Endothelial cell of umbilical vein (primary cell): Measurements from ENCODE around the gene CLRN3. TPM values are rescaled to one million over a fixed set of nuclear protein-coding genes. Genes with fewer than 3 reads are reported as not detected.

Source experiments
- BruUV-seq: library from RNA; stranded (reverse); fragments of 400-500 nt; replicated peaks from 2 replicates; lab custom pipeline; 2021; lab: Mats Ljungman, UMichigan
- CTCF ChIA-PET: fragments of 300-600, 350-600 bp; sonication (Branson Sonifier 250); formaldehyde crosslinking; loops from one replicate; lab custom pipeline; 2021; ENCODE audit warnings: antibody characterized with exemption, inconsistent platforms; lab: Charles Lee
- POLR2A ChIA-PET: fragments of 300-600, 350-600 bp; sonication (Branson Sonifier 250); formaldehyde crosslinking; loops from one replicate; lab custom pipeline; 2021; ENCODE audit warnings: antibody characterized with exemption, inconsistent platforms; lab: Charles Lee
- DNase-seq: peaks from one replicate; pipeline ENCODE4 v3.0.0-alpha.2; 2011; ENCODE audit warnings: low read depth, low spot score
- FAIRE-seq: peaks from 2 replicates; lab custom pipeline; 2011; peaks lifted over from hg19 to GRCh38; lab: Jason Lieb, UNC
- H2AFZ ChIP-seq: 2 replicates; pipeline ENCODE4 v1.6.0; 2012; ENCODE audit warnings: low read depth, low read length, control low read depth, inconsistent platforms
- H3K27ac ChIP-seq: 2 replicates; pipeline ENCODE4 v1.5.1; 2011; ENCODE audit warnings: low read depth, mild to moderate bottlenecking, control low read depth, low read length, moderate library complexity; ENCODE audit not compliant: insufficient read depth
- H3K27me3 ChIP-seq, 2 experiments: 2 replicates each; pipeline versions ENCODE4 v1.6.0 to v1.6.1; 2011; ENCODE audit warnings: low read length in 2 of 2, mixed read lengths in 1 of 2; ENCODE audit not compliant: control insufficient read depth in 2 of 2, insufficient read depth in 2 of 2
- H3K36me3 ChIP-seq, 2 experiments: 2 replicates in 1 of 2; 3 replicates in 1 of 2; pipeline ENCODE4 v1.5.1; 2011; ENCODE audit warnings: low read length in 2 of 2, mild to moderate bottlenecking in 1 of 2, moderate library complexity in 1 of 2; ENCODE audit not compliant: control insufficient read depth in 2 of 2, insufficient read depth in 2 of 2; ENCODE audit errors: extremely low read depth in 1 of 2
- H3K4me1 ChIP-seq: 3 replicates; pipeline ENCODE4 v1.5.1; 2011; ENCODE audit warnings: mild to moderate bottlenecking, low read length; ENCODE audit not compliant: control insufficient read depth, insufficient read depth; ENCODE audit errors: extremely low read depth
- H3K4me2 ChIP-seq: 2 replicates; pipeline ENCODE4 v1.6.1; 2011; ENCODE audit warnings: low read length, control low read depth, mixed read lengths; ENCODE audit not compliant: insufficient read depth
- H3K4me3 ChIP-seq, 3 experiments: fragments of 200-600 bp in 1 of 3; sonication (generic), shearing (Covaris generic) in 1 of 3; replicated peaks in 1 of 3; 2 replicates each; pipeline ENCODE4 v1.5.1; 2011 to 2016; ENCODE audit warnings: control low read depth in 3 of 3, low read length in 3 of 3, mild to moderate bottlenecking in 2 of 3, inconsistent platforms in 1 of 3, low read depth in 1 of 3, moderate library complexity in 1 of 3; ENCODE audit not compliant: insufficient read depth in 1 of 3
- H3K79me2 ChIP-seq: 2 replicates; pipeline ENCODE4 v1.6.0; 2012; ENCODE audit warnings: low read length, inconsistent platforms; ENCODE audit not compliant: control insufficient read depth, insufficient read depth
- H3K9ac ChIP-seq: replicated peaks from 2 replicates; pipeline ENCODE3; 2011; ENCODE audit warnings: low read length, control low read depth; ENCODE audit not compliant: insufficient read depth; ENCODE audit errors: extremely low read depth
- H3K9me1 ChIP-seq: replicated peaks from 3 replicates; pipeline ENCODE4 v1.6.0; 2011; ENCODE audit warnings: mild to moderate bottlenecking, low read length; ENCODE audit not compliant: control insufficient read depth, insufficient read depth; ENCODE audit errors: extremely low read depth
- H3K9me3 ChIP-seq: replicated peaks from 2 replicates; pipeline ENCODE4 v1.5.1; 2012; ENCODE audit warnings: low read length, inconsistent platforms; ENCODE audit not compliant: control insufficient read depth, insufficient read depth
- H4K20me1 ChIP-seq: replicated peaks from 2 replicates; pipeline ENCODE3; 2011; ENCODE audit warnings: mild to moderate bottlenecking, low read length; ENCODE audit not compliant: control insufficient read depth, insufficient read depth; ENCODE audit errors: extremely low read depth
- EZH2 ChIP-seq: IDR thresholded peaks from 2 replicates; pipeline ENCODE4 v1.6.1; 2012; ENCODE audit warnings: borderline replicate concordance, low read depth, mild to moderate bottlenecking, moderate library complexity, low read length, inconsistent platforms; ENCODE audit not compliant: severe bottlenecking
- FOS ChIP-seq: IDR thresholded peaks from 2 replicates; pipeline ENCODE4 v1.6.1; 2011; ENCODE audit warnings: mild to moderate bottlenecking, low read length, moderate library complexity, borderline replicate concordance; ENCODE audit not compliant: insufficient read depth
- GATA2 ChIP-seq: IDR thresholded peaks from 2 replicates; pipeline ENCODE4 v1.7.0; 2011; ENCODE audit warnings: low read depth, mild to moderate bottlenecking, moderate library complexity, mixed read lengths, low read length; ENCODE audit not compliant: insufficient read length, insufficient read depth
- JUN ChIP-seq: IDR thresholded peaks from 2 replicates; pipeline ENCODE4 v1.6.1; 2011; ENCODE audit warnings: borderline replicate concordance, low read depth; ENCODE audit not compliant: insufficient read length, insufficient read depth
- MYC ChIP-seq: IDR thresholded peaks from one replicate; pipeline ENCODE4 v1.6.1; 2011; ENCODE audit warnings: mild to moderate bottlenecking, low read depth, low read length
- POLR2A ChIP-seq: IDR thresholded peaks from 2 replicates; pipeline ENCODE4 v1.6.1; 2012; ENCODE audit warnings: low read depth, mild to moderate bottlenecking, control low read depth, low read length
- POLR2AphosphoS5 ChIP-seq: IDR thresholded peaks from 2 replicates; pipeline ENCODE4 v1.6.1; 2012; ENCODE audit warnings: low read depth, mild to moderate bottlenecking, control low read depth, low read length, moderate library complexity; ENCODE audit not compliant: insufficient read depth
- dilution Hi-C: fragments of 300-500 bp; cut with MboI; formaldehyde crosslinking; loops from one replicate; pipeline ENCODE4 v1.15.0; 2019; ENCODE audit warnings: low sequenced_read_pairs; ENCODE audit not compliant: extremely low pct_ligation_motif_present
- intact Hi-C: fragments of 100-400 bp; cut with micrococcal nuclease; formaldehyde crosslinking; loops from one replicate; pipeline ENCODE4 v1.10.0; 2022
- polyA plus RNA-seq, 4 experiments: library from polyadenylated mRNA; depleted of rRNA in 3 of 4; stranded (reverse) in 3 of 4; unstranded in 1 of 4; fragments of >200 nt; gene quantifications; 2 replicates each; pipeline versions ENCODE4 v1.2.1 to v1.2.3, GENCODE V29; 2011 to 2012; ENCODE audit warnings: missing spikeins in 1 of 4
- total RNA-seq: library from RNA; stranded (reverse); gene quantifications from 2 replicates; pipeline ENCODE4 v1.2.3, GENCODE V29; 2021
- TF ChIP-seq, protein P1 (sequence below), 2 donors: IDR thresholded peaks; 1 replicate in 1 of 2; 2 replicates in 1 of 2; pipeline ENCODE4 v1.5.1; 2011; ENCODE audit warnings: low read length in 2 of 2, mild to moderate bottlenecking in 2 of 2, moderate library complexity in 2 of 2, control low read depth in 1 of 2, inconsistent platforms in 1 of 2, low read depth in 1 of 2; ENCODE audit not compliant: insufficient read depth in 1 of 2; ENCODE audit errors: extremely low read depth in 1 of 2
- TF ChIP-seq, protein P2 (sequence below): IDR thresholded peaks from 2 replicates; pipeline ENCODE4 v1.6.1; 2011; ENCODE audit not compliant: insufficient read depth, insufficient read length

CLRN3 gene
- total and polyA plus RNA-seq, 2 donors (not counting 3 experiments of a cell fraction or from before 2014, with no cell fraction given), result 0.07 TPM; not detected in 1

DNA sequence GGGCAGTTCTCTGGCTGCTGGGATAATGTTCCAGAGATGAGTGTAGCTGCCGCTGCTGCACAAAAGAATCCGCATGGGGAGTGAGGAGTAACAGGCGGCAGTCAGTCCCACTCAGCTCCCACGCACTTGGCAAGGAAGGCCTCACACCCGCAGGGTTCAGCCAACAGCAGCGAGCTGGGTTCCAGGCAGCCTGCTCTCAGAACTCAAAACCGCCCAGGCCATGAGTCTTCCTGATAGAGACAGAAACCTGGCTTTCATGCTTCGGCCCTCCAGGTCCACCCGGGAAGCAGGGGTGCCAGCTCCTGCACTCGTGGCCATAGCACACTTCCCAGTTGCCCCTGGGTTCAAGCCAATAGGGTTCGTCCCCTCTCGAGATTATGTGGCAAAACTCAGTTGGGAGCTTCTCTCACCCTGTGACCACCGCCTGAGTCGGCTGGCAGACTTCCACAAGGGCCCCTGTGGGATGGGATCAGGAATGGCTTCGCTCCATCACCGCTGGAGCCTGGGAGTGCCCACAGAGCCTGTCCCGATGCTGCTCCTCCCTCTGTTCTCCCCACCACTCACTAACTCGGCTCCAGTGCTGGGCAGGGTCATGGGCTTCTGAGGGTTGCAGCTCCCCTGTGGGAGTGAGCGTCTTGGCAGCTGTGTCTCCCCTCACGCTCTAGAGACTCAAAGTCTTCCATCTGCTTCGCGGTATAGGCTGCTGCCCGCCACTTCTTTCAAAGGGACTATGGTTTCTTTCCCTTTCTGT is 20.6 kb downstream of the CLRN3 start:
- ChIA-PET POLR2A (no interaction called here), CTCF (interaction anchor here (0.8 to 6.2 kb wide), 3 partner anchors 138 to 197 kb away, joined by 4 to 66 read pairs (median 4); no protein-coding TSS in a partner anchor)
- Histone ChIP-seq H3K27ac (no peak overlapping the region), H3K9me3 (no peaks in the 10 kb centered on the region), H3K36me3 (no peaks in the 10 kb centered on the region), H3K27me3 (peaks cover 7 to 20% of the 10 kb centered on the region in 2 experiments), H3K9ac (no peak overlapping the region), H3K4me1 (peaks cover 5% of the 10 kb centered on the region), H2AFZ (no peak overlapping the region), H3K4me3 (no peak overlapping the region), H4K20me1 (no peaks in the 10 kb centered on the region), H3K9me1 (no peaks in the 10 kb centered on the region), H3K79me2 (no peaks in the 10 kb centered on the region), H3K4me2 (no peak overlapping the region)
- no TSS peak for BruUV-seq
- dilution Hi-C loops (no loop called here), intact Hi-C loops (no loop called here)
- DNase-seq (no peak), FAIRE-seq (no peak)
- TF ChIP-seq POLR2A, result no peak
- TF ChIP-seq MYC, result no peak
- TF ChIP-seq GATA2, result no peak
- no peak for TF ChIP-seq EZH2
- no peak for TF ChIP-seq JUN
- TF ChIP-seq, protein P1, sequence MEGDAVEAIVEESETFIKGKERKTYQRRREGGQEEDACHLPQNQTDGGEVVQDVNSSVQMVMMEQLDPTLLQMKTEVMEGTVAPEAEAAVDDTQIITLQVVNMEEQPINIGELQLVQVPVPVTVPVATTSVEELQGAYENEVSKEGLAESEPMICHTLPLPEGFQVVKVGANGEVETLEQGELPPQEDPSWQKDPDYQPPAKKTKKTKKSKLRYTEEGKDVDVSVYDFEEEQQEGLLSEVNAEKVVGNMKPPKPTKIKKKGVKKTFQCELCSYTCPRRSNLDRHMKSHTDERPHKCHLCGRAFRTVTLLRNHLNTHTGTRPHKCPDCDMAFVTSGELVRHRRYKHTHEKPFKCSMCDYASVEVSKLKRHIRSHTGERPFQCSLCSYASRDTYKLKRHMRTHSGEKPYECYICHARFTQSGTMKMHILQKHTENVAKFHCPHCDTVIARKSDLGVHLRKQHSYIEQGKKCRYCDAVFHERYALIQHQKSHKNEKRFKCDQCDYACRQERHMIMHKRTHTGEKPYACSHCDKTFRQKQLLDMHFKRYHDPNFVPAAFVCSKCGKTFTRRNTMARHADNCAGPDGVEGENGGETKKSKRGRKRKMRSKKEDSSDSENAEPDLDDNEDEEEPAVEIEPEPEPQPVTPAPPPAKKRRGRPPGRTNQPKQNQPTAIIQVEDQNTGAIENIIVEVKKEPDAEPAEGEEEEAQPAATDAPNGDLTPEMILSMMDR (IDR thresholded peaks at IDR 0.05; ENCODE audit: extremely low read depth in 1 of 2, insufficient read depth in 1 of 2, low read depth in 1 of 2, low read length in 2 of 2), result no peak
- no peak for TF ChIP-seq FOS
- no peak for TF ChIP-seq POLR2AphosphoS5
- TF ChIP-seq, protein P2, sequence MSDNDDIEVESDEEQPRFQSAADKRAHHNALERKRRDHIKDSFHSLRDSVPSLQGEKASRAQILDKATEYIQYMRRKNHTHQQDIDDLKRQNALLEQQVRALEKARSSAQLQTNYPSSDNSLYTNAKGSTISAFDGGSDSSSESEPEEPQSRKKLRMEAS, result no peak
